ENCODE measurements around the gene CD2. TPM values are rescaled to one million over a fixed set of nuclear protein-coding genes. Genes with fewer than 3 reads are reported as not detected.

CD2 gene
- total and polyA plus RNA-seq, 2 donors (not counting 3 experiments of a cell fraction or from before 2014, with no cell fraction given), result not detected

GRCh38 chr1:116765962-116766361 lies 11.7 kb downstream of the CD2 start:
- Histone ChIP-seq H3K27me3 (ENCODE audit: control insufficient read depth in 2 of 2, insufficient read depth in 2 of 2, low read length in 2 of 2) (no peaks in the 10 kb centered on the region), H3K9me1 (replicated peaks; ENCODE audit: control insufficient read depth, extremely low read depth, insufficient read depth, low read length) (no peaks in the 10 kb centered on the region), H3K36me3 (ENCODE audit: control insufficient read depth in 2 of 2, extremely low read depth in 1 of 2, insufficient read depth in 2 of 2, low read length in 2 of 2) (no peaks in the 10 kb centered on the region), H3K9ac (replicated peaks; ENCODE audit: extremely low read depth, insufficient read depth, low read length) (no peak overlapping the region), H3K4me2 (ENCODE audit: insufficient read depth, low read length) (no peak overlapping the region), H3K4me1 (ENCODE audit: control insufficient read depth, extremely low read depth, insufficient read depth, low read length) (no peaks in the 10 kb centered on the region), H3K9me3 (replicated peaks; ENCODE audit: control insufficient read depth, insufficient read depth, low read length) (no peaks in the 10 kb centered on the region), H3K27ac (ENCODE audit: insufficient read depth, low read depth, low read length) (no peak overlapping the region), H2AFZ (ENCODE audit: low read depth, low read length) (no peak overlapping the region), H3K4me3 (replicated peaks in 1 of 3; ENCODE audit: insufficient read depth in 1 of 3, low read depth in 1 of 3, low read length in 3 of 3) (no peak overlapping the region), H4K20me1 (replicated peaks; ENCODE audit: control insufficient read depth, extremely low read depth, insufficient read depth, low read length) (no peaks in the 10 kb centered on the region), H3K79me2 (ENCODE audit: control insufficient read depth, insufficient read depth, low read length) (no peaks in the 10 kb centered on the region)
- ChIA-PET POLR2A (no interaction called here), CTCF (interaction anchor here (2.5 kb wide), 1 partner anchor 116 kb away, joined by 8 read pairs; no protein-coding TSS in a partner anchor)
- BruUV-seq (replicated peaks), result no TSS peak
- intact Hi-C loops (cut with micrococcal nuclease), result no loop called here
- DNase-seq (ENCODE audit: low read depth, low spot score), result no peak
- FAIRE-seq, result no peak
- dilution Hi-C loops (cut with MboI; ENCODE audit: extremely low pct_ligation_motif_present, low sequenced_read_pairs), result no loop called here
- no peak for TF ChIP-seq POLR2AphosphoS5 (IDR thresholded peaks at IDR 0.05; ENCODE audit: insufficient read depth, low read depth, low read length)
- no peak for TF ChIP-seq GATA2 (IDR thresholded peaks at IDR 0.05; ENCODE audit: insufficient read depth, insufficient read length, low read depth, low read length)
- TF ChIP-seq MAX (IDR thresholded peaks at IDR 0.05; ENCODE audit: insufficient read depth, insufficient read length), result no peak
- TF ChIP-seq FOS (IDR thresholded peaks at IDR 0.05; ENCODE audit: borderline replicate concordance, insufficient read depth, low read length), result no peak
- TF ChIP-seq MYC (IDR thresholded peaks at IDR 0.05; ENCODE audit: low read depth, low read length), result no peak
- TF ChIP-seq EZH2 (IDR thresholded peaks at IDR 0.05; ENCODE audit: borderline replicate concordance, low read depth, low read length, severe bottlenecking), result no peak

GRCh38 chr1:116766616-116767469 lies 12.6 kb downstream of the CD2 start:
- FAIRE-seq (no peak), DNase-seq (ENCODE audit: low read depth, low spot score) (no peak)
- Histone ChIP-seq H4K20me1 (replicated peaks; ENCODE audit: control insufficient read depth, extremely low read depth, insufficient read depth, low read length) (no peaks in the 10 kb centered on the region), H3K27me3 (ENCODE audit: control insufficient read depth in 2 of 2, insufficient read depth in 2 of 2, low read length in 2 of 2) (no peaks in the 10 kb centered on the region), H3K27ac (ENCODE audit: insufficient read depth, low read depth, low read length) (no peak overlapping the region), H3K36me3 (ENCODE audit: control insufficient read depth in 2 of 2, extremely low read depth in 1 of 2, insufficient read depth in 2 of 2, low read length in 2 of 2) (no peaks in the 10 kb centered on the region), H3K9ac (replicated peaks; ENCODE audit: extremely low read depth, insufficient read depth, low read length) (no peak overlapping the region), H3K79me2 (ENCODE audit: control insufficient read depth, insufficient read depth, low read length) (no peaks in the 10 kb centered on the region), H3K4me3 (replicated peaks in 1 of 3; ENCODE audit: insufficient read depth in 1 of 3, low read depth in 1 of 3, low read length in 3 of 3) (no peak overlapping the region), H3K4me1 (ENCODE audit: control insufficient read depth, extremely low read depth, insufficient read depth, low read length) (no peaks in the 10 kb centered on the region), H3K4me2 (ENCODE audit: insufficient read depth, low read length) (no peak overlapping the region), H3K9me1 (replicated peaks; ENCODE audit: control insufficient read depth, extremely low read depth, insufficient read depth, low read length) (no peaks in the 10 kb centered on the region), H3K9me3 (replicated peaks; ENCODE audit: control insufficient read depth, insufficient read depth, low read length) (no peaks in the 10 kb centered on the region), H2AFZ (ENCODE audit: low read depth, low read length) (no peak overlapping the region)
- dilution Hi-C loops (cut with MboI; ENCODE audit: extremely low pct_ligation_motif_present, low sequenced_read_pairs), result no loop called here
- CTCF ChIA-PET, result no interaction called here
- intact Hi-C loops (cut with micrococcal nuclease), result no loop called here
- TF ChIP-seq JUN (IDR thresholded peaks at IDR 0.05; ENCODE audit: borderline replicate concordance, insufficient read depth, insufficient read length, low read depth), result no peak
- TF ChIP-seq MAX (IDR thresholded peaks at IDR 0.05; ENCODE audit: insufficient read depth, insufficient read length), result no peak
- POLR2A ChIA-PET, result no interaction called here
- no TSS peak for BruUV-seq (replicated peaks)
